Heart left ventricle (tissue), 13 donors: ENCODE results near the gene IGF2.

Experiments used
- CTCF ChIP-seq, 12 donors: fragments of 200-600 bp; sonication (generic) in 4 of 12; IDR thresholded peaks; one replicate each; pipeline versions ENCODE4 v1.5.0 to v1.8.0; 2018 to 2022; ENCODE audit warnings: antibody characterized with exemption in 12 of 12, mild to moderate bottlenecking in 5 of 12
- POLR2A ChIP-seq, 2 donors: fragments of 450-650 bp; IDR thresholded peaks; one replicate each; pipeline ENCODE4 v1.6.1; 2017; ENCODE audit warnings: antibody characterized with exemption in 2 of 2, mild to moderate bottlenecking in 2 of 2, moderate library complexity in 2 of 2
- donor health status: ischemic (EF 13 %, LVEDD 7.1; RV severe dilation, severe dysfunction).
- donor health status: DM: no; HTN: yes; CAD: no.
- donor health status: DM: no; HTN: no; CAD: no.
- donor health status: ischemic (EF 25% LVEDD 6.9; RV normal size, moderate dysfunction).
- donor health status: ischemic (EF 25% LVEDD 5.7; RV mildly dilated, moderate dysfunction).
- donor health status: ischemic (EF 35%, LVEDD 5.7; RV mildly dilated, moderate dysfunction).
- donor health status: nonischemic (EF 11% LVEDD 7.7; RV severe dilation, severe dysfunction).
- donor health status: DM: yes; HTN: yes; CAD: no.
- donor health status: PGD.
- donor health status: ischemic (EF 29% LVEDD 5.4; RV normal size, mild dysfunction).
- donor health status: nonischemic (EF 23%, LVEDD 6.1; RV moderate dilation, normal function).

GRCh38 chr11:2180347-2180746 lies 41.2 kb upstream of the IGF2 start:
- TF ChIP-seq CTCF (IDR thresholded peaks at IDR 0.05) (no peak), POLR2A (IDR thresholded peaks at IDR 0.05) (no peak)
